ENCODE data around the gene CAPN7.

CAPN7 gene

GRCh38 chr3:15301761-15302160 is 95.7 kb downstream of the CAPN7 start:
- no peak for DNase-seq
